Measurements from ENCODE around the gene GAL3ST3.

- TF ChIP-seq POLR2A (IDR thresholded peaks at IDR 0.05) (no peak), CTCF (IDR thresholded peaks at IDR 0.05) (peak; percentile 88 to 98 (median 97))
Observed at GRCh38 chr11:66022401-66023185, 26.4 kb downstream of the GAL3ST3 start.
